ENCODE measurements around the gene CTU2.

GRCh38 chr16:88753191-88753590, 46.9 kb downstream of the CTU2 start:
- no peak for TF ChIP-seq POLR2A (IDR thresholded peaks at IDR 0.05)
- no peak for TF ChIP-seq CTCF (IDR thresholded peaks at IDR 0.05)
